Iris pigment epithelial cell (primary cell): ENCODE data around the gene IL11RA.
A peak's percentile ranks its signal among the peaks of the same experiment; 100 is the strongest.

Experiments
- DNase-seq: peaks from one replicate; pipeline ENCODE4 v3.0.0-alpha.2; 2011; ENCODE audit warnings: low read depth

The IL11RA gene

GRCh38 chr9:34687276-34688030 is 35.5 kb downstream of the IL11RA start:
- DNase-seq: no peak

DNA sequence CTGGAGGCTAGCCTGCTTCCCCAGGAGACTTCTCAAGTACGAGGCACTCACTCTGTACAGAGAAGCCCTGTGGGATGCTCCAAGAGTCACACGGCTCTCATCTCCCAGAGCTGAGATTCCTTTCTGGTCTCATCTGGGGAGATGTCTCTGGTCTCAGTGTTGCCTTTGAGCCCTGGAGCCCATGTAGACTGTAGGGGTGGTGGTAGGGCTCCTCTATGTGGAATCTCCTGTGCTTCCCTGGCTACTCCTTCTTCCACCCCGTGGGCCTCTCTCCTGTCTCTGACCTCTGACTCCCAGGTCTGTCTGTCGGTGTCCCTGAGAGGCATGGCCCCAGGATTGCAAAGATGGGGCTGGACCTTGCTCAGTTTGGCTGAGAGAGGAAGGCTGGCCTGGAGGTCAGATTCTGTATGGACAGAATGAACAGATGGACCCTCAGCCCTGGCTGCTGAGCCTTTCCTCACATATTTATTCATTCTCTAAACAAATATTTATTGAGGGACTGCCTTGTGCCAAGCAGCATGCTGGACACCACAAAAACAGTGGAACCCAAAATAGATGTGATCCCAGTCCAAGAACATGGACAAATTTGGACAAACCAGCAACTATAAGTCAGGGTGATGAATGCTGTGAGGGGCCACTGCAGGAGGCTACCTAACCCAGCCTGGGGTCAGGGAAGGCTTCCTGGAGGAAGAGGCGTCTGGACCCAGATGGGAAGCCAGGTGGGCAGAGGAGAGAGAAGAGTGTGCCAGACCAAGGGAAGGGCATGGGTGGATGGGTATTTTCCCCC is 36.5 kb downstream of the IL11RA start:
- DNase-seq: no peak

- DNase-seq: no peak
Measured at GRCh38 chr9:34689116-34689470, 37.1 kb downstream of the IL11RA start.

- DNase-seq: no peak
Measured at GRCh38 chr9:34689512-34689911, 37.5 kb downstream of the IL11RA start.

DNA sequence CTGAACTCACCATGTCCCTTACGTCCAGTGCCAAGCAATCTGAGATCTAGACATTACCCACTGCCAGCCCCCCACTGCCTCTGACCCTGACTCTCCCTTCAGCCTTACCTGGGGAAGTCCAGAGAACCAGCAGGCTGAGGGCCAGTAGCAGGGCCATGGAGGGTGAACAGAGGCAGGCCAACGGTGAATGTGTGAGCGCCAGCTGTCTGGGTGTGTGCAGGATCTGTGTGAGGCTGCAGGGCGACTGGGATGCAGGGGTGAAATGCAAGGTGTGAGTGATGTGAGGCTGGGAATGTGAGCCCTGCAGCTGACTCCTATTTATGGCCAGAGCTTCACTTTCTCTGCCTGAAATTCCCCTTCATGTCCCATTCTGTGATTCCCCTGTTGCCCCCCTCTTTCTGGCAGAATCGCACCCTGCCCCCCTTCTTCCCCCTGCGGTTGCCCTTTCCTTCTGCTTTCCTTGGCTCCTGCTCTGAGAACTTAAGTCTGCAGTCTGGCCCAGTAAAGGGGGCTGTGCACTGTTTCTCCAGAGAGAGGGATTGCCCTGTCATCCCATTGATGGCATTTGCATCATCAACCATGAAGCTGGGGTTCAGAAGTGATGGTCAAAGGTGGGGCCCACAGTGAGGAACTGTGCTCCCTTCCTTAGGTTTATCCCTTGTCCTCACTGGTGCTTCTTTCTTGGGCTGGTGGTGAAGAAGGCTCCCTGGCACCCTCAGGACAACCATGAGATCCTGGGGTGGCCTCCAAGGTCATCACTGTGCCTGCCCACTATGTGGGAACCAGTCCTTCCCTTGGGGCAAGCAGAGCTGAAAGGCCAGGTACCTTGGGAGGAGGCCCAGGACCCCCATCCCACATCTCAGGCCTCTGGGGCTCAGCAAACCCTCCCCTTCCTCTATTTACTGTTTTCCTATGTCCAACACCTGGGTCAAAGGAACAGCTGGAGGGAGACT is 39.3 kb downstream of the IL11RA start, which contains the start of gene CCL19:
TSS of gene CCL19 (minus strand) at position 294 of the 953 bp plus-strand sequence. CDS start at position 157, 137 bp downstream.
- DNase-seq: no peak

- DNase-seq: no peak
Measured at GRCh38 chr9:34691936-34692315, 39.9 kb downstream of the IL11RA start.

DNA sequence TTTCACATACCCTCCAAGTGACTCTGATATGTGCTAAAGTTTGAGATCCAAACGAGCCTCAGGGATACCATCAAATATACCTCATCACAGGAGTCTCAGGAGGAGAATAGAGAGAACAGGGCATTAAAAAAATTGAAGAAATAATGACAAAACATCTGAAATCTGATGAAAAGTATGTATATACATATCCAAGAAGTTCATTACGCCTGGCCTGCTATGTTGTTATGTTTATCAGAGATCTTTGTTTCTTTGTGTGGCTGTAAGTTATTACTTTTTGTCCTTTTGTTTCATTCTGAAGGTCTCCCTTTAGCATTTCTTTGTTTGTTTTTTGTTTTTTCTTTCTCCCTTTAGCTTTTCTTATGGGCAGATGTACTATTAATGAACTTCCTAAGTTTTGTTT is 41.6 kb downstream of the IL11RA start:
- no peak for DNase-seq

GRCh38 chr9:34694811-34695210 is 42.8 kb downstream of the IL11RA start:
- DNase-seq: no peak

DNA sequence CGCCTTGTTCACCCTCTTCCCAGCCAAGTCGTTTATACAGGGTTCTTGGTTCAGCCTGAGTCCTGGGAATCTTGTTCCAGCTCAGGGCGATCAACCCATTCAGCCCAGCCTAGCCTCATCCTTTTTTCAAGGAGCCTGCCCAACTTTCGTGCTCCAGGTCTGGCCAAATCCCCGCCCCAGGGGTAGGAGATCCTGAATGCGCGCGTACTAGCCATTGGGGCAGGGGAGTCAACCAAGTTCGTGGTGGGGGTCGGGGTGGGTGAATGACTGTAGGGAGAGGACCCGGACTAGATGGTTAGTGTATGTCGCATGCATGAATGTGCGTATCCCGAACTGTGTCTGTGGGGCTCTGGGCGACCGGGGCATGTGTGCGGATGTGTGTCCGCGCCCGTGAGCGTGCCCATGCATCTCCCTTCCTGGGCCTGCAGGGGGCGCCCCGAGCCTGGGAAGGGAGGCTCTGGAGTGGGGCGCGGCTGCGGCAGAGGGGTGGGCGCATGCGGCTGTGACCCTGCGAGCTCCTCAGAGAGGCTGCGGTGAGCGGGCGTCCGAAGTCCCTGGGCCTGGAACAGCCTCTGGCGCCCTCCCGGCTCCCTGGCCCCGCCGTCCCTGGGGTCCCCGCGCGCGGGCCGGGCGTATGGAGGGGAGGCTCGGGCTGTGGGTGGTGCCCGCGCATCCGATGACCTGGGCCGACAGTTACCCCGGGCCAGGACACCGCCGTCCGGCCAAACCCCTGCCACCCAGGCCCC is 49.2 kb downstream of the IL11RA start:
- DNase-seq: peak; percentile 49

- peak; percentile 84 for DNase-seq
Measured at GRCh38 chr9:34701769-34702736, 50.1 kb downstream of the IL11RA start.

GRCh38 chr9:34707130-34707529 is 55.1 kb downstream of the IL11RA start:
- DNase-seq: no peak

GRCh38 chr9:34709196-34709978 is 57.4 kb downstream of the IL11RA start:
- DNase-seq: no peak

DNA sequence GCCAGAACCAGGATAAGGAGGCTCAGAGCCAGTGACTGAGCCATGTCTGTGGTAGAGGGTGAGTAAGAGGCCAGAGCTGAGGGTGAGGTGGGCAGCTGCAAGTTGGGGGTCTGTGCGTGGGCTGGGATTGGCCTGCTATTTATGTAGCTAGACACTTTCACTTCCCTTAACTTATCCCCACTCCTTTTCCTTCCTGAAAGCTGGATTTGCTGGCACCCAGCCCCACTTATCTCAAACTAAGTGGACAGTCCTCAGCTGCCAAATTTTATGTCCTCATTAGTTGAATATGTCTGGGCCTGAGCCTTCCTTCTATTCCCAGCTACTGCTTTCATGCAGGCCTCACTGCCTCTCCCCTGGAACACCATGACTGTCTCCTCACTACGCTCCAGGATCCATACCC is 58.0 kb downstream of the IL11RA start, which contains the start of gene CCL21:
TSS of gene CCL21 (minus strand) at position 114 of the 400 bp plus-strand sequence. CDS start at position 44, 70 bp downstream.
- no peak for DNase-seq
